ENCODE results near the gene ATXN1.

Gene ATXN1

DNA sequence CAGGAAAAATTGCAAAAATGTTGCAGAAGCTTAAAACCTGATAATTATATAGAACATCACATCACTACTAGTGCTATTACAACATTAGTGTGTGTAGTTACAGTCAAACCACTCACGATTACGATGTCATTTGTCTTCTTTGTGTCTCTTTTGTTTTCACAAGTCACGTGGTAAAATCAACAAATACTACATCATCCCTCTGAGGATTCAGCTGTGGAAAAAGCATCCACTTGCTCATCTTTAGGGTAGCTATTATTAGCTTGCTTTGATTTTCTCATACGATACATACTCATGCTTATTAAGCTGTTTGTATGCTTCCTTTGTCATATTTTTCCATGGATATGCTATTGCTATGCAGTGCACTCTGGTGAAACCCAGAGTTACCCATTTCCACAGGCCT lies 22.2 kb upstream of the ATXN1 start:
- no peak for DNase-seq (ENCODE audit: low spot score)

GRCh38 chr6:16782278-16782677 lies 21.0 kb upstream of the ATXN1 start:
- no peak for DNase-seq (ENCODE audit: low spot score)

DNA sequence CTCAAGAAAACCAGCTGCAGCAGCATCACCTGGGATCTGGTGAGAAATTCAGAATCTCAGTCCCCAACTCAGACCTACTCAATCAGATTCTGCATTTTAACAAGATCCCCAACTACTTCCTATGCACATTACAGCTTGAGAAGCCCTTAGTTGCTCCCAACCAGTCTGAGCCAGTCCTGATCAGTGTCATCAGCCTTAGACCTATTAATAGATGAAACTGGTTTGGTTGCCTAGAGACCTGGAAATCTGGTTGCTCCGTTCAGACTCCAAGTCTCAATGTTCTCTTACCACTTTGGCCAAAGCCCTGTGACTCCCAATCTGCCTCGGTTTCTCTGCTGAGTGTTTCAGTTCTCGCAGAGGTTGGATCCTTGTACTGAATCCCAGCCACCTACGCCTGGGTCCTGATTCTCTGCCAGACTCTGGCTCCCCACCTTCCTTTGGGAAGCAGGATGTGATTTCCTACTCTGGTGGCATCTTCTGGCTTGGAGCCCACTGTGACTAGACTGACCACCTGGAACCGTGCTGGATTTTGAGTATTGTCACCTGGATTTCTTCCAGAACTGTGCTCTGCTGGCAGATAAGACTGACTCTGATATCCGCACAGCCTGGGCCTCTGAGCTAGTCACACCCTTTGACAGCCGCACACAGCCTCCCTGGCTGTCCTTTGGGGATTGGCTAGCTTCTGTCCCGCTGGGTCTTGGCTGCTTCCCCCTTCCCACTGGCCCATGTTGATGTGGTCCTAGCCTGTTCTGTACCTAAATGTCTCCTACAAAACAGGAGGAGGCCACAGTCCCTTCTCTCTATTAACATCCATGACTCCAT lies 20.3 kb upstream of the ATXN1 start:
- peak; percentile 30 for DNase-seq (ENCODE audit: low spot score)

DNA sequence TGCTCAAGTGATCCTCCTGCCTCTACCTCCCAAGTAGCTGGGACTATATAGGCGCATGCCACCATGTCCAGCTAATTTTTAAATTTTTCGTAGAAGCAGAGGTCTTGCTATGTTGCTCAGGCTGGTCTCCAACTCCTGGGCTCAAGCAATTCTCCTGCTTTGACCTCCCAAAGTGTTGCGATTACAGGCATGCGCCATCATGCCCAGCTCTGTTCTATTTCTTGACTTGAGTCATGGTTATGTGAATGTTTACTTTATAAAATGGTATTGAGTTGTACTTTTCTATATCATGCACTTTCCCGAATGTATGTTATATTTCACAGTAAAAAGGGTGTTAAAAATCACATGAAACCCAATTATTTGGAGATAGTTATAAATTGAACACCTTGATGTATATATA lies 17.3 kb upstream of the ATXN1 start:
- DNase-seq (ENCODE audit: low spot score) = no peak

GRCh38 chr6:16777794-16778193 lies 16.5 kb upstream of the ATXN1 start:
- DNase-seq (ENCODE audit: low spot score) = no peak

DNA sequence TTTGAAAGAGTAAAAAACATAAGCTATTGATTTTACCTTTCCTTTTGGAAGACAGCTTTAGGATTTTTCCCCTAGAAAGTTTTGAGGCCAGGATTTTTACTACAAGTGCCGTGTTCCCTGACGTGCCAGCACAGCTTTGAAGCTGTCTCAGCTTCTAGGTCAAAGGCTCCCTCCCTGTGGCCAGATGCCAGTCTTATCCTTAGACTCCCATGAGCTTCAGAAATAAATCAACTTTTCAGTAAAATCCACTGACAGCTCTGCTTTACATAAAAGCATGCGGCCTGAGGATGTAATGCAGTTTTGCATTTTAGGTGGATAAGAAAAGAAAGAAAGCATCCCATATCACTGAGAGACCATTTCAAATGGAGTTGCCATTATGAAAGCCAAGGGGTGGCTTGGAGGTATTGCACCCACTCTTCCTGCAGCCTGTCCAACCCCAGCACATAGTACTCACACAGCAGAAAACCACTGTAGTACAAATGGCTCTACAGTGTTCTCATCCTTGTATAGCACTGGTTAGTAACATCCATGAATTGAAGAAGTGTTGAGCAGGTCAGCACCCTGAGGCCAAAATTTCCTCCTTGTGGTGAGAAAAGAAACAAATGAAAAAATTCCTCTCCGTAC lies 15.2 kb upstream of the ATXN1 start:
- no peak for DNase-seq (ENCODE audit: low spot score)

DNA sequence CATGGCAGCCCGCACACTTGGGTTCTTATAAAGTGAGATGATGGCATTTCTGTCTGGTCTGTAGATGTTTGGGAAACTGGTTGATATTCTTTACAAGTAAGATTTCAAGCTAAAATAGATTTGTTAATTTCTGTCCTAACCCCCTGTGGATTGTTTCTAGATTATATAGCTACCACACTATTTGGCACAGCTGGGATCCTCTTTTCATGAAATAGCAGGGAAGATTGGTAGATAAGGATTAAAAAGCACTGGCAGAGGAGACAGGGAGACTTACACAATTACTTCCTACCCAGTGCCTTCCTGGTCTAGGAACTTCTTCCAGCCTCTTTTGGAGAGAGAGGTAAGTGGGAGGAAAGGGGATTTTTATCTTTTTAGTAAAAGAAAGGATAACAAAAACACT lies 13.2 kb upstream of the ATXN1 start:
- DNase-seq (ENCODE audit: low spot score) = no peak

DNA sequence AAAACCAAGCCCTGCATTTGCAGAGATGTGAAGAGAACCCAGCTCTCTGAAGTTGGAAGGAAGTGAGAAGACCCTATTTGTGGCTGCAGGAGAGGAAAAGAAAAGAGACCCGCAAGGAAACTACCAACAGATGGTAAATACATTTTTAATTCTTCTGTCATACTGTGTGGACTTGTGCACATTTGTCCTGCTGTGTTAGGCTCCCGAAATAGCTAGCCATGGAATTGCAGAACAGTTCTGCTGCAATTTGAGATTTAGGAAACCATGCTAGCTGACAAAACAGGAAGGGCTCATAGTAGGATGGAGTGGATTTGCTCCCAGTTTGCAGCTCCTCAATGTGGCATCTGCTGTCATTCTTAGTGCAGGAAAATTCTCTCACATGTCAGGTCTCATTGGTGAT lies 12.1 kb upstream of the ATXN1 start:
- no peak for DNase-seq (ENCODE audit: low spot score)

DNA sequence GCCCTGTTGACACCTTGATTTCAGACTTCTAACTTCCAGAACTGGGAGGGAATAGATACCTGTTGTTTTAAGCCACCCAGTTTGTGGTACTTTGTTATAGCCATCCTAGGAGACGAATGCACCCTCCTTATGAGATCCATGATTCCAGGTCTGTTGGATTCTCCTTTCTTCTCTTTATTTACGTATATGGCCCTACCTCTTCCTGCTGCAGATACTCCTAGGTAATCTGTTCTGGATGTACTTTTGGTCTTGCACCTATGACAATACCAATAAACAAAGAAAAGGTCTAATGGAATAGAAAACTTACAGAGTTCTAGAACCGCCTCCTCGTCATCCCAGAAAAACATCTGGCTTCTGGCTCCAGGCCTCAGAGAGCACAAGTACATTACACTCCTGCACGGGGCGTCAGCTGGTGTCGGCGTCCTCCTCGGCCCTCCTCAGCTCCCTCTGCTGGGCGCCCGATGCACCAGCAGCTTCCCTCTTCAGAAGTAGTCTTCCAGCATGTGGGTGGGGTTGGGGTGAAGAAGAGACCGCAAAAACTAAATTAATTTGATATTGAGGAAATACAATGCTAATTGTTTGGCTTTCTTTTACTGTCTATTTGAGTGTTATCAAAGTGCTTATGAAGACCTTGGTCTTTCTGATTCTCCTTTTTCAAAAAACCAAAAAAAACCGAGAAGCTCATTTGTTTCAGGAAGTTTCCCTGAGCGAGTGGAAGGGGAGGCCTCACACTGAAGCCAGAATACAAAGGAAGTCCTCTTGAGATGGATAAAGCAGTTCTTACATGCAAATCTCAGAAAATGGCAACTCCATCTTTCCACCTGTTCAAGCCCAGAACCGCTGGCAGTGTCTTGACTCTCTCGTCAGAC lies 9.7 kb upstream of the ATXN1 start:
- peak; percentile 75 for DNase-seq (ENCODE audit: low spot score)

DNA sequence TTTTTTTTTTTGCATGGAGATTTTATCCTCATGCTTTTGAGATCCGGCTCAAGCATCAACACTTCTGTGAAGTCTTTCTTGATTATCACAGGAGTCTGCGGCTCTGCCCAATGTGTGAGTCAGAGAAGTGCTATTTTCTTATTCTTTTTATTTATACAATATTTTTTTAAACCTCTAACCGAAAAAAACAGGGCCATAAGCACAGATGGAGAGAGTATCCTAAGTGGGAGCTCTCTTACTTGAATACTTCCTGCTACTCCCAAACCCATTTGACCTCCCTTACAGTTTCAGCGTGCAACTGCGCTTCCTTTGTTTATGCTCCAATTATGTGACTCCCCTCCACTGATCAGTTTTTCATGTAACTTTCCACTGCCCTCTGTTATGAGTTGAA lies 8.7 kb upstream of the ATXN1 start:
- peak; percentile 56 for DNase-seq (ENCODE audit: low spot score)

GRCh38 chr6:16769131-16769985 lies 8.1 kb upstream of the ATXN1 start:
- peak; percentile 43 for DNase-seq (ENCODE audit: low spot score)

GRCh38 chr6:16768477-16768830 lies 7.2 kb upstream of the ATXN1 start:
- DNase-seq (ENCODE audit: low spot score) = no peak

GRCh38 chr6:16767765-16768476 lies 6.7 kb upstream of the ATXN1 start:
- DNase-seq (ENCODE audit: low spot score) = no peak

GRCh38 chr6:16766836-16767745 lies 5.8 kb upstream of the ATXN1 start:
- no peak for DNase-seq (ENCODE audit: low spot score)

DNA sequence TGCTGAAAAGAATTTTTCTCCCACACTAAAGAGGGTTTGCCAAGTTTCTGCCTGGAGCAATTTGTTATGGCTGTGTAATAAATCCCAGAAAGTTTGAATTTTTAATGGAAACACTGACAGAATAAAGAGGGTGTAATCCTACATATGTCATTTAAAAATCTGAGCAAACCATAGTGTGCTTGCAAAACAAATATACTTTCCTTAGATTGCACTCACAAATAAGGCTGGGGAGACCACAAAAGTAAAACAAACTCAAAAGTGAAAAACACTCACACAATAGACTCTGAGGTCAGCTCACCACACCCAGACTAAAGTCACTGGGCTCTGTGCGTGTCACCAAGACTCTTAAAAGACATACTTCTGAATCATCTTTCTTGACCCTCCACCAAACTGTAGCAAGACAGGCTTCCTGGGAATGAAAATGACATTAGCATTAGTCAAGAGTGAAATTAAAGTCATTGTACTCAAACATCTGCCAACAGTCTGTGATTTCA lies 4.8 kb upstream of the ATXN1 start:
- DNase-seq (ENCODE audit: low spot score) = peak; percentile 56

- DNase-seq (ENCODE audit: low spot score) = no peak
Observed at GRCh38 chr6:16765235-16765634, 4.0 kb upstream of the ATXN1 start.

DNA sequence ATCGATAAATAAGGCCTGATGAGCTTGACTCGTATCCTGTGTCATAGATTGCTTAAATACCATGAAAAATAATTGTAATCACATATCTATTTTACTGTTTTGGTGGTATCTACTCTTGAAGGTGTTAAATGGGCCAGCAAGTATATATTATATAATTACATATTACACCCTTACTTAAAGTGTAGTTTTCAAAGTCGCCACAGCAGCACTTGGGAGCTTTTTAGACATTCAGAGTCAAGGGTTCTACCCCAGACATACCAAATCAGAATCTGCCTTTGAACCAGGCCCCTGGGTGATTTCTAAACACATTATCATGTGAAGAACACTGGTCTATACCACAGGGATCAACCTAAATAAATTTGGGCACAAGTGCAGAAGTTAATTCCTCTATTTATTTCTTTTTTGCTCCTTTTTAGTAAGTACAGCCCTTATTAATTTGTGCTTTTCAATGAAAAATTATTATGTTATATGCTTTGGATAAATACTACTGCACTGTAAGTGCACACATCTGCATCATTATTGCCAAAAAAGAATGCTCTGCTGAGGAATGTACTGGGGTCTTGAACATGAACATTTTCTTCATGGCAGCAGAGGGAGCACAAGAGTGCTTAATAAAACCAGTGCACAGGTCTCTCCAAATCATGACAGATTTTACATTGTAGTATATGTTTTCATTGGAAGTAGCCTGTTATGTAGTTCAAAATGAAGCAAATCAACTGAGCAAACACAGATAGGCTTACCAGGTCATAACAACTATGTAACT lies 3.1 kb upstream of the ATXN1 start:
- DNase-seq (ENCODE audit: low spot score) = peak; percentile 21

DNA sequence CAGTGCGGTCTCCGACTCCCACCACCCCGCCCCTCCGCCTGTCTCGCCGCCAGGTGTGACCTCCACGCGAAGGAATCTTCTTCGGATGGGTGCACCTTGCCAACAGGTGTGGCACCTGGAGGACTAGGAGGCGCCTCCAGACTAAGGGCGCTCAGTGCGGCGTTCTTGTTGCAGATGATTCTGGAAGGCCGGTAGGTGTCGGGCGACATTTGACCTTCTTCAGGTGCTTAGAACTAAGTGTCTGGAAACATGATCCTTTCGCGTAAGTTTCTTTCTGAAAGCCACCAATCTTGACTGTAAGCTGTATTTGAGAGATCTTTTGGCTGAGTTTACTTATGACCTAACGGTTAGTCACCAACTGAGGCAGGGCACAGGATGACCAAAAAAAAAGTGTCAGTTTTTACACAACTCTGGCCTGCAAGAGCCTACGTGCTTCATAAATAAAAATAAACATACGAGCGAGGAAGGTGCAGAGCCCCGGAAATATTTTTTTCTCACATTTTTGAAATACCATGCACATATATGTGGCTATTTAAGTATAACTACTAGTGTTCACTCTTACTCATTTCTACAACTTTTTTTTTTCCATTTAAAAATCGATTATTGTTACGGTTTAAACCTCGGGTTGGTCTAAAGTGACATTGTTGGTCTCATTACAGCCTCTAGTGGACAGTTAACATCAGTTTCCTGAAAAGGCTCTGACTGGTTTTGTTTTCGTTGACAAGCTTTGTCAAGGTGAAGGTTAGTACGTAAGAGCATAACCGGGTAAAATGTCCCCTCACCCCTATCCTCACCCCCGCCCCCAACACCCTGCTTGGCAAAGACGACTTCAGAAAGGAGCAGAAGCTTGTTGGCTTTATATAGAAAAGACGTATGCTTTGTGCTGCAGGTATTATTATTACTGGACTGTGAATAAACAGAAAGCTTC lies 1.6 kb upstream of the ATXN1 start:
- peak; percentile 73 for DNase-seq (ENCODE audit: low spot score)
